Type B pancreatic cell (in vitro differentiated cells): ENCODE data around the gene GMDS. TPM values are rescaled to one million over a fixed set of nuclear protein-coding genes. Genes with fewer than 3 reads are reported as not detected.

Experiments used
- DNase-seq: peaks from one replicate; pipeline ENCODE4 v3.0.0; 2021; ENCODE audit warnings: mixed read lengths; ENCODE audit not compliant: unreplicated experiment; ENCODE audit errors: extremely low spot score
- H3K27ac Mint-ChIP-seq: 2 replicates; pipeline ENCODE4 v1.8.0; 2021; ENCODE audit warnings: mild to moderate bottlenecking, mixed read lengths
- H3K27me3 Mint-ChIP-seq: 2 replicates; pipeline ENCODE4 v1.8.0; 2021; ENCODE audit warnings: mixed read lengths
- H3K36me3 Mint-ChIP-seq: 2 replicates; pipeline ENCODE4 v1.8.0; 2021; ENCODE audit warnings: mixed read lengths
- H3K4me1 Mint-ChIP-seq: one replicate; pipeline ENCODE4 v1.8.0; 2021; ENCODE audit warnings: mixed read lengths; ENCODE audit not compliant: unreplicated experiment
- H3K4me3 Mint-ChIP-seq: 2 replicates; pipeline ENCODE4 v1.8.0; 2021; ENCODE audit warnings: mild to moderate bottlenecking, mixed read lengths
- H3K9me3 Mint-ChIP-seq: 2 replicates; pipeline ENCODE4 v1.8.0; 2021; ENCODE audit warnings: mixed read lengths
- total RNA-seq: library from RNA; stranded (reverse); gene quantifications from 2 replicates; pipeline ENCODE4 v1.2.1, GENCODE V29; 2021; ENCODE audit warnings: low replicate concordance
- TF ChIP-seq, protein P1 (sequence below): fragments of 200-600 bp; sonication (generic); conservative IDR thresholded peaks from 2 replicates; pipeline ENCODE4 v1.5.0; 2021; ENCODE audit warnings: antibody characterized with exemption, mild to moderate bottlenecking

GMDS gene
- total RNA-seq, 1 donor from 2014 or later, result 41.3 TPM

DNA sequence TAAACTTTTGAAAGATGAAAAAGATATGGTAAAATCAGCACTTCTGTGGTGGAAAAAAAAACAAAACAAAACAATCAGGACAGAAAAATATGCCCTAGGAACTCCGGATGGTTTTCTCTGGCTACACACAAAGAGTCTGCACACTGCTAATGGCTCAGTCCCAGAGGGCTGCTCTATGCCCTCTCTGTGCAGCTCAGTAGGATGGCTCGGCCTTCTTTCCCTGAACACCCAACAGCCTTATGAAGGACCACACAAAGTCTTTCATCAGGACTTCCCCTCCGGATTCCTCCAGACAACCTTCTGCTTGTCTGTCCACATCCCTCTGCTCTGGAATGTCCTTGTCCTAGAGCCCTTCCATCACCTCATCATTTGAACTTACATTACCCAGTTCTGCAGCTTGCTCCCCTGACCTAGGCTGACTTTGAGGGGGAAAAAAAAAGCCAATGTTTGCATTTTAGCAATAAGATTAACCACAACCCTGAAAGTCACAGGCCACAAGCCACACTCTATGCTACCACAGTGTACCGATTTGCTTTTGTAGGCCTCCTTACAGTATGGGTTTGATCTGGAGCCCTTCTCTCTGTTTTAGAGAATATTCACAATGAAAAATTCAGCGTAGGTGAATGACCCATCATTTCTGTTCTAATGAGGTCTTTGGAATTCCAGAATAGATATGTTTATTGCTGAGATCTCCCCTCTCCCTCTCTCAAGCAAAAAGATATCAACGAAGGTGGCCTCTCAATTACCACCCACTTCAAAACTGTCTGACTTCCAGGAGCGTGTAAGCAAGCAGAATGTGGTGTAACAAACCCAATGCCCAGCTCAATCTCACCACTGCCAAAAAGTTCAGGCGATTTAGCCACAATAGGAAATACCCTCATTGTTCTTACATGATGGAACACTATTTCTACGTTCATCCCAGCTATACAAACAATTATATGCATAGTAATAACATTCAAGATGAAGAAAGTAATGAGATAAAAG, 164.0 kb downstream of the GMDS start:
- Mint-ChIP-seq H3K27me3 (peaks cover 4% of the 10 kb centered on the region), H3K4me3 (no peak overlapping the region), H3K9me3 (peaks cover 25% of the 10 kb centered on the region), H3K27ac (no peak overlapping the region), H3K36me3 (peaks cover 13% of the 10 kb centered on the region), H3K4me1 (peaks cover 9% of the 10 kb centered on the region)
- no peak for DNase-seq
- TF ChIP-seq, protein P1, sequence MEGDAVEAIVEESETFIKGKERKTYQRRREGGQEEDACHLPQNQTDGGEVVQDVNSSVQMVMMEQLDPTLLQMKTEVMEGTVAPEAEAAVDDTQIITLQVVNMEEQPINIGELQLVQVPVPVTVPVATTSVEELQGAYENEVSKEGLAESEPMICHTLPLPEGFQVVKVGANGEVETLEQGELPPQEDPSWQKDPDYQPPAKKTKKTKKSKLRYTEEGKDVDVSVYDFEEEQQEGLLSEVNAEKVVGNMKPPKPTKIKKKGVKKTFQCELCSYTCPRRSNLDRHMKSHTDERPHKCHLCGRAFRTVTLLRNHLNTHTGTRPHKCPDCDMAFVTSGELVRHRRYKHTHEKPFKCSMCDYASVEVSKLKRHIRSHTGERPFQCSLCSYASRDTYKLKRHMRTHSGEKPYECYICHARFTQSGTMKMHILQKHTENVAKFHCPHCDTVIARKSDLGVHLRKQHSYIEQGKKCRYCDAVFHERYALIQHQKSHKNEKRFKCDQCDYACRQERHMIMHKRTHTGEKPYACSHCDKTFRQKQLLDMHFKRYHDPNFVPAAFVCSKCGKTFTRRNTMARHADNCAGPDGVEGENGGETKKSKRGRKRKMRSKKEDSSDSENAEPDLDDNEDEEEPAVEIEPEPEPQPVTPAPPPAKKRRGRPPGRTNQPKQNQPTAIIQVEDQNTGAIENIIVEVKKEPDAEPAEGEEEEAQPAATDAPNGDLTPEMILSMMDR, result no peak

DNA sequence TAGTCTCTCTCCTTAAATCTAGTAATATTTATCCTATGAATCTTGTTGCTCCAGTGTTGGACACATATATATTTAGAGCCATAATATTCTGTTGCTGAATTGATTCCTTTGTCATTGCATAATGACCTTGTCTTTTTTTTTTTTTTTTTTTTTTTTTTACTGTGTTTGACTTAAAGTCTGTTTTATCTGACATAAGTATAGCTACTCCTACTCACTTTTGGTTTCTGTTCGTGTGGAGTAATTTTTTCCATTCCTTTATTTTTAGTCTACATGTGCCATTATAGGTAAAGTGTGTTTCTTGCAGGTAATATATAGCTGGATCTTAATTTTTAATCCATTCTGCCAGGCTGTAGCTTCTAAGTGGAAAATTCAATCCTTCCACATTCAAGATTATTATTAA, 166.5 kb downstream of the GMDS start:
- DNase-seq, result no peak
- Mint-ChIP-seq H3K4me3 (no peak overlapping the region), H3K9me3 (peaks cover 25% of the 10 kb centered on the region), H3K4me1 (peaks cover 4% of the 10 kb centered on the region), H3K36me3 (peaks cover 13% of the 10 kb centered on the region), H3K27ac (no peak overlapping the region), H3K27me3 (no peaks in the 10 kb centered on the region)
- TF ChIP-seq, protein P1, result no peak

GRCh38 chr6:2077826-2078225, 167.6 kb downstream of the GMDS start:
- TF ChIP-seq, protein P1, result no peak
- H3K4me1 Mint-ChIP-seq, result peaks cover 4% of the 10 kb centered on the region
- H3K27ac Mint-ChIP-seq, result no peak overlapping the region
- no peak overlapping the region for H3K4me3 Mint-ChIP-seq
- H3K9me3 Mint-ChIP-seq, result peaks cover 25% of the 10 kb centered on the region
- H3K27me3 Mint-ChIP-seq, result no peaks in the 10 kb centered on the region
- DNase-seq, result no peak
- peaks cover 13% of the 10 kb centered on the region for H3K36me3 Mint-ChIP-seq

- no peak for DNase-seq
- Mint-ChIP-seq H3K27me3 (no peaks in the 10 kb centered on the region), H3K4me3 (no peak overlapping the region), H3K9me3 (peaks cover 22% of the 10 kb centered on the region), H3K27ac (no peak overlapping the region), H3K36me3 (peaks cover 12% of the 10 kb centered on the region), H3K4me1 (no peaks in the 10 kb centered on the region)
- TF ChIP-seq, protein P1, result no peak
Observed at GRCh38 chr6:2073476-2073875, 171.9 kb downstream of the GMDS start.

DNA sequence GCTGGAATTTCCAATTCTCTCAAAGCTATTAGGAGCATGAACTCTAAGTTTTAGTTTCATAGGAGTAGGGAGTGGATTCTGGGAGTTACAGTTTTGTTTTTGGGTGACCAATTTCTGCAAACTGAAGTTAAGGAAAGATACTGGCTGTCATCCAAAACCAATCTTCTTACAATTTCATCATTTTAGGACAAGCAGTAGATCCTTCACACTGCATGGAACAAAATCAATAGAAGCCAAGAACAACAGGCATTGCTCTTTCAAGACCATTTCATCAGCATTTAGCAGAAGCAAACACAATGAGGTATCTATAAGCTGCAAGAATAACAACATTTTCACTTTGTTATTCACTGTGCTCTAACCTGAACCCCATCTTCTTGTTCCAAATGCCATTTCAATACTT, 173.0 kb downstream of the GMDS start:
- no peak for DNase-seq
- Mint-ChIP-seq H3K27me3 (no peaks in the 10 kb centered on the region), H3K27ac (no peak overlapping the region), H3K4me3 (no peak overlapping the region), H3K36me3 (peaks cover 3% of the 10 kb centered on the region), H3K9me3 (peaks cover 12% of the 10 kb centered on the region), H3K4me1 (no peaks in the 10 kb centered on the region)
- TF ChIP-seq, protein P1, result no peak
